ENCODE data around the gene APBB1IP. TPM values are rescaled to one million over a fixed set of nuclear protein-coding genes. Genes with fewer than 3 reads are reported as not detected.
A peak's percentile ranks its signal among the peaks of the same experiment; 100 is the strongest.
"Not testable (repeated sequence)": the region's sequence is repeated elsewhere in the genome, so short reads cannot be mapped to it uniquely, and the experiment has no call there.

Gene APBB1IP
- polyA plus RNA-seq, 3 donors = 24.6 to 78.7 (median 45.4) TPM

- H3K36me3 ChIP-seq (replicated peaks in 1 of 2; ENCODE audit: control insufficient read depth in 1 of 2, insufficient read depth in 2 of 2, low read length in 2 of 2) = peaks cover 10 to 18% of the 10 kb centered on the region in 2 donors
- Mint-ChIP-seq H3K36me3 (peaks cover 36 to 38% of the 10 kb centered on the region in 2 donors), H3K4me1 (peaks cover 82% of the 10 kb centered on the region), H3K4me3 (no peak overlapping the region), H3K9me3 (peaks cover 0 to 4% (median 0%) of the 10 kb centered on the region in 7 donors), H3K27ac (peak overlapping the region in 6 of 7 donors; percentile 78 to 95 (median 85)), H3K27me3 (ENCODE audit: low read depth in 3 of 3) (peaks cover 0 to 3% (median 0%) of the 10 kb centered on the region in 3 donors)
- peak overlapping the region; percentile 17 to 90 for H3K27ac ChIP-seq (ENCODE audit: low read depth in 1 of 2, low read length in 2 of 2)
- no peak overlapping the region for H3K4me2 ChIP-seq (replicated peaks; ENCODE audit: extremely low read depth, low read length, poor library complexity, severe bottlenecking)
- no peak for TF ChIP-seq CTCF (IDR thresholded peaks at IDR 0.05)
- peak; percentile 51 to 81 (median 54) for DNase-seq
- no peak overlapping the region for H3K4me3 ChIP-seq (replicated peaks in 1 of 3; ENCODE audit: low read depth in 2 of 3, low read length in 3 of 3)
- no peaks in the 10 kb centered on the region for H3K27me3 ChIP-seq (ENCODE audit: control insufficient read depth in 2 of 2, insufficient read depth in 2 of 2, low read length in 2 of 2)
- WGBS (ENCODE audit: insufficient coverage) = 80% methylated on average over 1 of the region's 4 CpGs
- intact Hi-C loops (cut with micrococcal nuclease) = no loop called here
- peaks cover 60% of the 10 kb centered on the region for H4K20me1 ChIP-seq (ENCODE audit: insufficient read depth, low read length)
- H3K9me3 ChIP-seq (replicated peaks in 1 of 2; ENCODE audit: control insufficient read depth in 1 of 2, insufficient read depth in 1 of 2, low read length in 2 of 2) = no peaks in the 10 kb centered on the region
- H3K79me2 ChIP-seq (ENCODE audit: insufficient read depth, low read length) = peaks cover 95% of the 10 kb centered on the region
- H2AFZ ChIP-seq (ENCODE audit: insufficient read depth, low read depth, low read length, poor library complexity, severe bottlenecking) = no peak overlapping the region
- no peak overlapping the region for H3K9ac ChIP-seq (ENCODE audit: insufficient read depth, low read length, poor library complexity, severe bottlenecking)
- H3K4me1 ChIP-seq (ENCODE audit: control insufficient read depth in 1 of 2, insufficient read depth in 2 of 2, low read length in 2 of 2) = peaks cover 73 to 89% of the 10 kb centered on the region in 2 donors
Measured at GRCh38 chr10:26488344-26488743, 50.2 kb downstream of the APBB1IP start.

- no peak for DNase-seq
- intact Hi-C loops (cut with micrococcal nuclease) = no loop called here
- Mint-ChIP-seq H3K27me3 (ENCODE audit: low read depth in 3 of 3) (peaks cover 0 to 3% (median 0%) of the 10 kb centered on the region in 3 donors), H3K9me3 (peaks cover 0 to 4% (median 0%) of the 10 kb centered on the region in 7 donors), H3K4me1 (peaks cover 75% of the 10 kb centered on the region), H3K36me3 (peaks cover 39 to 42% of the 10 kb centered on the region in 2 donors), H3K27ac (peak overlapping the region; percentile 68 to 95 (median 80)), H3K4me3 (no peak overlapping the region)
- no peaks in the 10 kb centered on the region for H3K27me3 ChIP-seq (ENCODE audit: control insufficient read depth in 2 of 2, insufficient read depth in 2 of 2, low read length in 2 of 2)
- no peak overlapping the region for H2AFZ ChIP-seq (ENCODE audit: insufficient read depth, low read depth, low read length, poor library complexity, severe bottlenecking)
- H3K4me2 ChIP-seq (replicated peaks; ENCODE audit: extremely low read depth, low read length, poor library complexity, severe bottlenecking) = no peak overlapping the region
- peak overlapping the region in 1 of 2 donors; percentile 90 for H3K27ac ChIP-seq (ENCODE audit: low read depth in 1 of 2, low read length in 2 of 2)
- no peak overlapping the region for H3K9ac ChIP-seq (ENCODE audit: insufficient read depth, low read length, poor library complexity, severe bottlenecking)
- H4K20me1 ChIP-seq (ENCODE audit: insufficient read depth, low read length) = peaks cover 61% of the 10 kb centered on the region
- no peaks in the 10 kb centered on the region for H3K9me3 ChIP-seq (replicated peaks in 1 of 2; ENCODE audit: control insufficient read depth in 1 of 2, insufficient read depth in 1 of 2, low read length in 2 of 2)
- H3K4me3 ChIP-seq (replicated peaks in 1 of 3; ENCODE audit: low read depth in 2 of 3, low read length in 3 of 3) = no peak overlapping the region
- peaks cover 95% of the 10 kb centered on the region for H3K79me2 ChIP-seq (ENCODE audit: insufficient read depth, low read length)
- no peak for TF ChIP-seq CTCF (IDR thresholded peaks at IDR 0.05)
- H3K4me1 ChIP-seq (ENCODE audit: control insufficient read depth in 1 of 2, insufficient read depth in 2 of 2, low read length in 2 of 2) = peaks cover 68 to 82% of the 10 kb centered on the region in 2 donors
- WGBS (ENCODE audit: insufficient coverage) = 96% methylated on average over 2 of the region's 5 CpGs
- peaks cover 18 to 25% of the 10 kb centered on the region in 2 donors for H3K36me3 ChIP-seq (replicated peaks in 1 of 2; ENCODE audit: control insufficient read depth in 1 of 2, insufficient read depth in 2 of 2, low read length in 2 of 2)
Measured at GRCh38 chr10:26489081-26489480, 50.9 kb downstream of the APBB1IP start.

GRCh38 chr10:26490367-26490766 is 52.2 kb downstream of the APBB1IP start:
- WGBS (ENCODE audit: insufficient coverage) = no CpG with 5 or more reads among the region's 7 CpGs
- peaks cover 95% of the 10 kb centered on the region for H3K79me2 ChIP-seq (ENCODE audit: insufficient read depth, low read length)
- H3K27ac ChIP-seq (ENCODE audit: low read depth in 1 of 2, low read length in 2 of 2) = peak overlapping the region in 1 of 2 donors; percentile 90
- H3K4me1 Mint-ChIP-seq = peaks cover 69% of the 10 kb centered on the region
- peaks cover 65 to 73% of the 10 kb centered on the region in 2 donors for H3K4me1 ChIP-seq (ENCODE audit: control insufficient read depth in 1 of 2, insufficient read depth in 2 of 2, low read length in 2 of 2)
- H3K4me3 Mint-ChIP-seq; H3K27me3 Mint-ChIP-seq (ENCODE audit: low read depth in 3 of 3); H3K9me3 Mint-ChIP-seq; H3K9me3 ChIP-seq (replicated peaks in 1 of 2; ENCODE audit: control insufficient read depth in 1 of 2, insufficient read depth in 1 of 2, low read length in 2 of 2); H3K27me3 ChIP-seq (ENCODE audit: control insufficient read depth in 2 of 2, insufficient read depth in 2 of 2, low read length in 2 of 2); H3K4me3 ChIP-seq (replicated peaks in 1 of 3; ENCODE audit: low read depth in 2 of 3, low read length in 3 of 3); H3K9ac ChIP-seq (ENCODE audit: insufficient read depth, low read length, poor library complexity, severe bottlenecking); H2AFZ ChIP-seq (ENCODE audit: insufficient read depth, low read depth, low read length, poor library complexity, severe bottlenecking): not testable (repeated sequence)
- peaks cover 49 to 54% of the 10 kb centered on the region in 2 donors for H3K36me3 Mint-ChIP-seq
- DNase-seq = peak; percentile 30 to 64 (median 55)
- H3K27ac Mint-ChIP-seq = peak overlapping the region; percentile 48 to 87 (median 81)
- peak overlapping the region; percentile 46 for H3K4me2 ChIP-seq (replicated peaks; ENCODE audit: extremely low read depth, low read length, poor library complexity, severe bottlenecking)
- peaks cover 26 to 38% of the 10 kb centered on the region in 2 donors for H3K36me3 ChIP-seq (replicated peaks in 1 of 2; ENCODE audit: control insufficient read depth in 1 of 2, insufficient read depth in 2 of 2, low read length in 2 of 2)
- intact Hi-C loops (cut with micrococcal nuclease) = loop anchor here in 1 of 2 donors (5.0 kb wide), 1 partner anchor 53 kb away; the partner anchor contains the start of gene APBB1IP
- H4K20me1 ChIP-seq (ENCODE audit: insufficient read depth, low read length) = peaks cover 70% of the 10 kb centered on the region

Data from CD14-positive monocyte (primary cell).